ENCODE measurements around the gene MOV10L1. TPM values are rescaled to one million over a fixed set of nuclear protein-coding genes. Genes with fewer than 3 reads are reported as not detected.

MOV10L1 gene
- total RNA-seq, 1 experiment from 2014 or later: not detected

- CTCF ChIA-PET: no interaction called here
- no peak for TF ChIP-seq EZH2 (IDR thresholded peaks at IDR 0.05; ENCODE audit: borderline replicate concordance, low read depth, low read length, poor library complexity, severe bottlenecking)
- no peak for TF ChIP-seq CTCF (conservative IDR thresholded peaks at IDR 0.05; ENCODE audit: low read depth, low read length)
- Histone ChIP-seq H3K27me3 (replicated peaks; ENCODE audit: insufficient read depth, low read depth, low read length, poor library complexity) (no peaks in the 10 kb centered on the region), H3K36me3 (ENCODE audit: insufficient read depth, low read length, poor library complexity, severe bottlenecking) (no peaks in the 10 kb centered on the region), H3K4me3 (ENCODE audit: low read depth, low read length, poor library complexity, severe bottlenecking) (no peak overlapping the region), H3K4me1 (ENCODE audit: insufficient read depth, low read length, poor library complexity, severe bottlenecking) (no peaks in the 10 kb centered on the region), H3K27ac (ENCODE audit: low read depth, low read length, poor library complexity, severe bottlenecking) (no peak overlapping the region), H3K9me3 (ENCODE audit: low read depth, low read length, poor library complexity, severe bottlenecking) (no peaks in the 10 kb centered on the region)
- no peak for DNase-seq (ENCODE audit: low spot score)
- BruUV-seq (replicated peaks): no TSS peak
- POLR2A ChIA-PET (ENCODE audit: low non-redundant PET): interaction anchor here (0.6 kb wide), 1 partner anchor 29 kb away, joined by 3 read pairs; no protein-coding TSS in a partner anchor
- intact Hi-C loops (cut with micrococcal nuclease; ENCODE audit: unreplicated experiment): no loop called here
Measured at GRCh38 chr22:50151571-50152537, 62.0 kb downstream of the MOV10L1 start.

DNA sequence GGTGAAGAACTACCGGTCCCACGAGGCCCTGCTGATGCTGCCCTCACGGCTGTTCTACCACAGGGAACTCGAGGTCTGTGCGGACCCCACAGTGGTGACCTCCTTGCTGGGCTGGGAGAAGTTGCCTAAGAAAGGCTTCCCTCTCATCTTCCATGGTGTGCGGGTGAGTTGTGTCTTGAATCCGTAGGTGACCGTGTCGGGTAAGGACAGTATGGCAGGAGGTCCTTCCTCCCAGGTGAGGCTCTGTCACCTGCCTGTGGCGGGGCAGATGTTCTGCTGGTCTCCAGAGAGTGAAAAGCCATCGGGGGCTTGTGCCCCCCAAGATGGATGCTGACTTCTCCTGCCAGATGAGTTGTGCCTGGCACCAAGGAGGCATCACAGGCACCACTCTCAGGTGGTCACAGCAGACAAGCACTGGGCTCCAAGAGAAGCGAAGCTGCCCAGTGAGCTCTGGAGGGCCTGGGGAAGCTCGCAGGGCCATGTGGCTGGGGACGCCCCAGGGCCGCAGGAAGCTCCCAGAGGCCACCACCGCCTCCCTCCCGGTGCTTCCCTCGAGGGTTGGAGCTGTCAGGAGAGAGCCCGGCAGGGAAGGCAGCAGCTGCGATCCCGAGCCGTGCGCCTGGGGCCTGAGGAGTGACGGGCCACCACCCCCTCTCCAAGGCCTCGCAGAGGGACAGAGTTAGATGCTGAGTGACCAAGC is 63.4 kb downstream of the MOV10L1 start:
- no peaks in the 10 kb centered on the region for H3K36me3 ChIP-seq (ENCODE audit: insufficient read depth, low read length, poor library complexity, severe bottlenecking)
- CTCF ChIA-PET: interaction anchor here (0.6 kb wide), 1 partner anchor 11 kb away, joined by 4 read pairs; no protein-coding TSS in a partner anchor
- H3K27me3 ChIP-seq (replicated peaks; ENCODE audit: insufficient read depth, low read depth, low read length, poor library complexity): no peaks in the 10 kb centered on the region
- DNase-seq (ENCODE audit: low spot score): no peak
- intact Hi-C loops (cut with micrococcal nuclease; ENCODE audit: unreplicated experiment): no loop called here
- BruUV-seq (replicated peaks): no TSS peak
- no peak for TF ChIP-seq CTCF (conservative IDR thresholded peaks at IDR 0.05; ENCODE audit: low read depth, low read length)
- TF ChIP-seq EZH2 (IDR thresholded peaks at IDR 0.05; ENCODE audit: borderline replicate concordance, low read depth, low read length, poor library complexity, severe bottlenecking): no peak
- no peak overlapping the region for H3K27ac ChIP-seq (ENCODE audit: low read depth, low read length, poor library complexity, severe bottlenecking)
- no peaks in the 10 kb centered on the region for H3K9me3 ChIP-seq (ENCODE audit: low read depth, low read length, poor library complexity, severe bottlenecking)
- no peak overlapping the region for H3K4me3 ChIP-seq (ENCODE audit: low read depth, low read length, poor library complexity, severe bottlenecking)
- POLR2A ChIA-PET (ENCODE audit: low non-redundant PET): no interaction called here
- H3K4me1 ChIP-seq (ENCODE audit: insufficient read depth, low read length, poor library complexity, severe bottlenecking): no peaks in the 10 kb centered on the region

- no peaks in the 10 kb centered on the region for H3K36me3 ChIP-seq (ENCODE audit: insufficient read depth, low read length, poor library complexity, severe bottlenecking)
- CTCF ChIA-PET: no interaction called here
- H3K27ac ChIP-seq (ENCODE audit: low read depth, low read length, poor library complexity, severe bottlenecking): no peak overlapping the region
- DNase-seq (ENCODE audit: low spot score): no peak
- BruUV-seq (replicated peaks): no TSS peak
- no peaks in the 10 kb centered on the region for H3K9me3 ChIP-seq (ENCODE audit: low read depth, low read length, poor library complexity, severe bottlenecking)
- H3K4me1 ChIP-seq (ENCODE audit: insufficient read depth, low read length, poor library complexity, severe bottlenecking): no peaks in the 10 kb centered on the region
- no peak overlapping the region for H3K4me3 ChIP-seq (ENCODE audit: low read depth, low read length, poor library complexity, severe bottlenecking)
- TF ChIP-seq EZH2 (IDR thresholded peaks at IDR 0.05; ENCODE audit: borderline replicate concordance, low read depth, low read length, poor library complexity, severe bottlenecking) (no peak), CTCF (conservative IDR thresholded peaks at IDR 0.05; ENCODE audit: low read depth, low read length) (no peak)
- no peaks in the 10 kb centered on the region for H3K27me3 ChIP-seq (replicated peaks; ENCODE audit: insufficient read depth, low read depth, low read length, poor library complexity)
- POLR2A ChIA-PET (ENCODE audit: low non-redundant PET): no interaction called here
- intact Hi-C loops (cut with micrococcal nuclease; ENCODE audit: unreplicated experiment): no loop called here
Measured at GRCh38 chr22:50153756-50154140, 63.9 kb downstream of the MOV10L1 start.
